HepG2 (cell line): ENCODE data around the gene ABCB8. TPM values are rescaled to one million over a fixed set of nuclear protein-coding genes. Genes with fewer than 3 reads are reported as not detected.

Source experiments
- ARNT2 ChIP-seq: sonication (generic); formaldehyde crosslinking; IDR thresholded peaks from 2 replicates; pipeline ENCODE4 v1.8.0; 2022; ENCODE audit warnings: mild to moderate bottlenecking, low read depth, missing genetic modification reagents, moderate library complexity
- ATF7-NPFF ChIP-seq: sonication (generic); formaldehyde crosslinking; IDR thresholded peaks from 2 replicates; pipeline ENCODE4 v1.8.1; 2023; ENCODE audit warnings: mild to moderate bottlenecking, low read depth, missing genetic modification reagents, moderate library complexity
- CENPX ChIP-seq: sonication (generic); formaldehyde crosslinking; IDR thresholded peaks from 2 replicates; pipeline ENCODE4 v1.9.0; 2021; ENCODE audit warnings: mild to moderate bottlenecking, missing genetic modification reagents, moderate library complexity
- GZF1 ChIP-seq: sonication (generic); formaldehyde crosslinking; IDR thresholded peaks from 2 replicates; pipeline ENCODE4 v1.5.1; 2020; ENCODE audit warnings: mild to moderate bottlenecking, missing genetic modification reagents
- HNRNPK ChIP-seq: fragments of 200-400 bp; formaldehyde crosslinking; IDR thresholded peaks from 2 replicates; pipeline ENCODE4 v1.6.1; 2018; ENCODE audit warnings: low read length, low read depth, moderate library complexity, mild to moderate bottlenecking; ENCODE audit not compliant: poor library complexity, severe bottlenecking
- MED1 ChIP-seq: sonication (generic); formaldehyde crosslinking; IDR thresholded peaks from 2 replicates; pipeline ENCODE4 v1.4.0; 2020; ENCODE audit warnings: missing genetic modification reagents
- NCOA2 ChIP-seq: sonication (generic); formaldehyde crosslinking; IDR thresholded peaks from 2 replicates; pipeline ENCODE4 v1.8.0; 2022; ENCODE audit warnings: inconsistent platforms
- NFKB2 ChIP-seq: sonication (generic); formaldehyde crosslinking; IDR thresholded peaks from 2 replicates; pipeline ENCODE4 v1.4.0; 2020; ENCODE audit warnings: missing genetic modification reagents, borderline replicate concordance
- NKX3-1 ChIP-seq: sonication (generic); formaldehyde crosslinking; IDR thresholded peaks from 2 replicates; pipeline ENCODE4 v1.5.0; 2020; ENCODE audit warnings: missing genetic modification reagents
- REPIN1 ChIP-seq: sonication (generic); formaldehyde crosslinking; IDR thresholded peaks from 2 replicates; pipeline ENCODE4 v1.8.0; 2022; ENCODE audit warnings: missing genetic modification reagents, low read depth, mild to moderate bottlenecking, borderline replicate concordance
- SP4 ChIP-seq: sonication (generic); formaldehyde crosslinking; IDR thresholded peaks from 2 replicates; pipeline ENCODE4 v1.8.1; 2023; ENCODE audit warnings: mild to moderate bottlenecking, missing genetic modification reagents
- TAF1 ChIP-seq: sonication (generic); formaldehyde crosslinking; IDR thresholded peaks from 2 replicates; pipeline ENCODE4 v1.4.0; 2020; ENCODE audit warnings: missing genetic modification reagents
- TCF12 ChIP-seq, 2 experiments: fragments of 450-650 bp in 1 of 2; sonication (generic) in 1 of 2; formaldehyde crosslinking in 1 of 2; IDR thresholded peaks; 2 replicates each; pipeline versions ENCODE4 v1.6.1 to v1.8.0; 2017 to 2022; ENCODE audit warnings: antibody characterized with exemption in 1 of 2, mild to moderate bottlenecking in 1 of 2, missing genetic modification reagents in 1 of 2, moderate library complexity in 1 of 2
- TGIF2 ChIP-seq: IDR thresholded peaks from 2 replicates; pipeline ENCODE4 v1.6.1; 2016; ENCODE audit warnings: control low read depth, missing compliant biosample characterization
- YEATS4 ChIP-seq: sonication (generic); formaldehyde crosslinking; IDR thresholded peaks from 2 replicates; pipeline ENCODE4 v1.4.0; 2020; ENCODE audit warnings: missing genetic modification reagents, borderline replicate concordance
- ZNF451 ChIP-seq: sonication (generic); formaldehyde crosslinking; IDR thresholded peaks from 2 replicates; pipeline ENCODE4 v1.5.0; 2020; ENCODE audit warnings: mild to moderate bottlenecking, missing genetic modification reagents
- ZNF562 ChIP-seq: sonication (generic); formaldehyde crosslinking; IDR thresholded peaks from 2 replicates; pipeline ENCODE4 v1.8.0; 2022; ENCODE audit warnings: missing genetic modification reagents, borderline replicate concordance
- ZNF563 ChIP-seq: sonication (generic); formaldehyde crosslinking; IDR thresholded peaks from 2 replicates; pipeline ENCODE4 v1.8.0; 2022; ENCODE audit warnings: mild to moderate bottlenecking, moderate library complexity, missing genetic modification reagents
- ZNF782 ChIP-seq: sonication (generic); formaldehyde crosslinking; IDR thresholded peaks from 2 replicates; pipeline ENCODE4 v1.4.0; 2020; ENCODE audit warnings: missing genetic modification reagents, mild to moderate bottlenecking, borderline replicate concordance
- ZSCAN29 ChIP-seq: sonication (generic); formaldehyde crosslinking; conservative IDR thresholded peaks from 2 replicates; pipeline ENCODE4 v1.4.0; 2020; ENCODE audit warnings: mild to moderate bottlenecking, missing genetic modification reagents
- polyA plus RNA-seq, 8 experiments: library from polyadenylated mRNA; depleted of rRNA in 3 of 8; stranded (reverse) in 7 of 8; unstranded in 1 of 8; fragments of >200 nt; fragmentation: Illumina TruSeq in 4 of 8; extraction: Trizol in 4 of 8; gene quantifications; 2 replicates each; pipeline versions ENCODE4 v1.2.1 to v1.2.3, GENCODE V29; 2011 to 2016; ENCODE audit warnings: low read depth in 4 of 8, missing spikeins in 1 of 8, mixed read lengths in 1 of 8; ENCODE audit not compliant: insufficient read depth in 1 of 8
- total RNA-seq, 5 experiments: library from RNA; depleted of rRNA; stranded (reverse); fragments of >200 nt; fragmentation: Illumina TruSeq; extraction: Trizol; gene quantifications; 2 replicates each; pipeline ENCODE4 v1.2.3, GENCODE V29; 2016; ENCODE audit warnings: low read depth in 1 of 5
- TF ChIP-seq, protein P1 (sequence below): conservative IDR thresholded peaks from 2 replicates; pipeline ENCODE4 v1.6.1; 2018; ENCODE audit warnings: missing genetic modification reagents
- TF ChIP-seq, protein P2 (sequence below): sonication (generic); formaldehyde crosslinking; IDR thresholded peaks from 2 replicates; pipeline ENCODE4 v1.5.0; 2020; ENCODE audit warnings: mild to moderate bottlenecking, missing genetic modification reagents
- TF ChIP-seq, protein P3 (sequence below): IDR thresholded peaks from 2 replicates; pipeline ENCODE4 v1.6.1; 2016; ENCODE audit warnings: missing compliant biosample characterization, missing genetic modification reagents, borderline replicate concordance
- TF ChIP-seq, protein P4 (sequence below): sonication (generic); formaldehyde crosslinking; IDR thresholded peaks from 2 replicates; pipeline ENCODE4 v1.4.0; 2020; ENCODE audit warnings: mild to moderate bottlenecking, low read depth, missing genetic modification reagents

ABCB8 gene
- total and polyA plus RNA-seq, 2 of the 13 experiments (the other 11 are each of a cell fraction or from before 2014, with no cell fraction given) = 6.6 to 16.7 TPM

DNA sequence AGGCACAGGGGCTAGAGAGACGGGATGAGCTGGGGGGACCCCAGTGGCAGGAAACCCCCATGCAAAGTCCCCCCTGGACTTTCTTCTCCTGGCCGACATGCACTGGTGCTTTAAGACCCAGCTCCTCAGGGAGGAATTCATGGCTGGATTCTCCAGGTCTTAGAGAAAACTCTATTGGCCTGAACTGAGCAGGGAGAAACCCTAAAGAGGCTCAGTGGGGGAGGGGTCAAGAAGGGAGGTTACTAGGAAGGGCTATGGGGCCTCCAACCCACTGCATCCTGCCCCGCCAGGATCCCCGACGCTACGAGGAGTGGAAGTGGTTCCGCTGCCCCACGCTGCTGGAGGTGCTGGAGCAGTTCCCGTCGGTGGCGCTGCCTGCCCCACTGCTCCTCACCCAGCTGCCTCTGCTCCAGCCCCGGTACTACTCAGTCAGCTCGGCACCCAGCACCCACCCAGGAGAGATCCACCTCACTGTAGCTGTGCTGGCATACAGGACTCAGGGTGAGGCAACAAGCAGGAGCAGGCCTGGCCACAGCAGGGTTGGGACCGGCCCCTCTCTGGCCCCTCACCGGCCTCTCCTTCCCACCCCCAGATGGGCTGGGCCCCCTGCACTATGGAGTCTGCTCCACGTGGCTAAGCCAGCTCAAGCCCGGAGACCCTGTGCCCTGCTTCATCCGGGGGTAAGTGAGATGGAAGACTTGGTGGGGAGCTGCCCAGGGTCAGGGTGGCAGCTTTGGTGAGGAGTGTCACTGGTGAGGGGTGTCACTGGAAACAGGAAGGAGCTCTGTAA is 17.7 kb upstream of the ABCB8 start (continued):
- TF ChIP-seq ZNF451 = no peak
- no peak for TF ChIP-seq GZF1 (CRISPR knock-in tag)
- TF ChIP-seq HNRNPK = no peak
- TF ChIP-seq CENPX = no peak
- TF ChIP-seq ZNF563 (CRISPR knock-in tag) = 0 out of 2 replicates have a peak, but pooled peaks have one; percentile 32
- TF ChIP-seq, protein P1, sequence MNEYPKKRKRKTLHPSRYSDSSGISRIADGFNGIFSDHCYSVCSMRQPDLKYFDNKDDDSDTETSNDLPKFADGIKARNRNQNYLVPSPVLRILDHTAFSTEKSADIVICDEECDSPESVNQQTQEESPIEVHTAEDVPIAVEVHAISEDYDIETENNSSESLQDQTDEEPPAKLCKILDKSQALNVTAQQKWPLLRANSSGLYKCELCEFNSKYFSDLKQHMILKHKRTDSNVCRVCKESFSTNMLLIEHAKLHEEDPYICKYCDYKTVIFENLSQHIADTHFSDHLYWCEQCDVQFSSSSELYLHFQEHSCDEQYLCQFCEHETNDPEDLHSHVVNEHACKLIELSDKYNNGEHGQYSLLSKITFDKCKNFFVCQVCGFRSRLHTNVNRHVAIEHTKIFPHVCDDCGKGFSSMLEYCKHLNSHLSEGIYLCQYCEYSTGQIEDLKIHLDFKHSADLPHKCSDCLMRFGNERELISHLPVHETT (CRISPR knock-in tag) = no peak
- TF ChIP-seq TAF1 (CRISPR knock-in tag) = peak; percentile 44; the same call in 1 of the 2 replicates
- TF ChIP-seq, protein P2, sequence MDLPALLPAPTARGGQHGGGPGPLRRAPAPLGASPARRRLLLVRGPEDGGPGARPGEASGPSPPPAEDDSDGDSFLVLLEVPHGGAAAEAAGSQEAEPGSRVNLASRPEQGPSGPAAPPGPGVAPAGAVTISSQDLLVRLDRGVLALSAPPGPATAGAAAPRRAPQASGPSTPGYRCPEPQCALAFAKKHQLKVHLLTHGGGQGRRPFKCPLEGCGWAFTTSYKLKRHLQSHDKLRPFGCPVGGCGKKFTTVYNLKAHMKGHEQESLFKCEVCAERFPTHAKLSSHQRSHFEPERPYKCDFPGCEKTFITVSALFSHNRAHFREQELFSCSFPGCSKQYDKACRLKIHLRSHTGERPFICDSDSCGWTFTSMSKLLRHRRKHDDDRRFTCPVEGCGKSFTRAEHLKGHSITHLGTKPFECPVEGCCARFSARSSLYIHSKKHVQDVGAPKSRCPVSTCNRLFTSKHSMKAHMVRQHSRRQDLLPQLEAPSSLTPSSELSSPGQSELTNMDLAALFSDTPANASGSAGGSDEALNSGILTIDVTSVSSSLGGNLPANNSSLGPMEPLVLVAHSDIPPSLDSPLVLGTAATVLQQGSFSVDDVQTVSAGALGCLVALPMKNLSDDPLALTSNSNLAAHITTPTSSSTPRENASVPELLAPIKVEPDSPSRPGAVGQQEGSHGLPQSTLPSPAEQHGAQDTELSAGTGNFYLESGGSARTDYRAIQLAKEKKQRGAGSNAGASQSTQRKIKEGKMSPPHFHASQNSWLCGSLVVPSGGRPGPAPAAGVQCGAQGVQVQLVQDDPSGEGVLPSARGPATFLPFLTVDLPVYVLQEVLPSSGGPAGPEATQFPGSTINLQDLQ (CRISPR knock-in tag) = no peak
- TF ChIP-seq, protein P3, sequence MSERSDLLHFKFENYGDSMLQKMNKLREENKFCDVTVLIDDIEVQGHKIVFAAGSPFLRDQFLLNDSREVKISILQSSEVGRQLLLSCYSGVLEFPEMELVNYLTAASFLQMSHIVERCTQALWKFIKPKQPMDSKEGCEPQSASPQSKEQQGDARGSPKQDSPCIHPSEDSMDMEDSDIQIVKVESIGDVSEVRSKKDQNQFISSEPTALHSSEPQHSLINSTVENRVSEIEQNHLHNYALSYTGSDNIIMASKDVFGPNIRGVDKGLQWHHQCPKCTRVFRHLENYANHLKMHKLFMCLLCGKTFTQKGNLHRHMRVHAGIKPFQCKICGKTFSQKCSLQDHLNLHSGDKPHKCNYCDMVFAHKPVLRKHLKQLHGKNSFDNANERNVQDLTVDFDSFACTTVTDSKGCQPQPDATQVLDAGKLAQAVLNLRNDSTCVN = no peak; the same call in 1 of the 2 replicates
- peak; percentile 19; the same call in 1 of the 2 replicates for TF ChIP-seq REPIN1 (CRISPR knock-in tag)
- TF ChIP-seq, protein P4, sequence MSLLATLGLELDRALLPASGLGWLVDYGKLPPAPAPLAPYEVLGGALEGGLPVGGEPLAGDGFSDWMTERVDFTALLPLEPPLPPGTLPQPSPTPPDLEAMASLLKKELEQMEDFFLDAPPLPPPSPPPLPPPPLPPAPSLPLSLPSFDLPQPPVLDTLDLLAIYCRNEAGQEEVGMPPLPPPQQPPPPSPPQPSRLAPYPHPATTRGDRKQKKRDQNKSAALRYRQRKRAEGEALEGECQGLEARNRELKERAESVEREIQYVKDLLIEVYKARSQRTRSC = no peak
- TF ChIP-seq ATF7-NPFF (CRISPR knock-in tag) = no peak
- no peak for TF ChIP-seq NKX3-1 (CRISPR knock-in tag)
- TF ChIP-seq MED1 (CRISPR knock-in tag) = peak; percentile 45
- peak; percentile 36; the same call in 1 of the 2 replicates for TF ChIP-seq NFKB2
- no peak for TF ChIP-seq ZSCAN29 (CRISPR knock-in tag)
- TF ChIP-seq NCOA2 (CRISPR knock-in tag) = no peak
- peak; percentile 41; the same call in 1 of the 2 replicates for TF ChIP-seq SP4
- no peak for TF ChIP-seq TCF12 (IDR thresholded peaks at IDR 0.05)
- no peak for TF ChIP-seq TCF12 (CRISPR knock-in tag; IDR thresholded peaks at IDR 0.05)
- TF ChIP-seq ZNF782 (CRISPR knock-in tag) = 0 out of 2 replicates have a peak, but pooled peaks have one; percentile 53
- 0 out of 2 replicates have a peak, but pooled peaks have one; percentile 30 for TF ChIP-seq TGIF2 (CRISPR knock-in tag)
- TF ChIP-seq YEATS4 = peak; percentile 52; the same call in 1 of the 2 replicates
- TF ChIP-seq ARNT2 = no peak
- no peak for TF ChIP-seq ZNF562 (CRISPR knock-in tag)
